Skeletal muscle tissue (tissue), 4 donors: Measurements from ENCODE around the gene SLC2A3. TPM values are rescaled to one million over a fixed set of nuclear protein-coding genes. Genes with fewer than 3 reads are reported as not detected.
"Not testable (repeated sequence)": the region's sequence is repeated elsewhere in the genome, so short reads cannot be mapped to it uniquely, and the experiment has no call there.

Source experiments
- H3K27ac ChIP-seq: one replicate; pipeline ENCODE4 v1.7.0; 2013; ENCODE audit warnings: mild to moderate bottlenecking, low read depth, low read length, inconsistent platforms
- H3K27me3 ChIP-seq, 3 donors: one replicate each; pipeline ENCODE4 v1.7.0; 2013; ENCODE audit warnings: low read length in 3 of 3; ENCODE audit not compliant: control insufficient read depth in 3 of 3, insufficient read depth in 3 of 3
- H3K36me3 ChIP-seq, 3 donors: one replicate each; pipeline ENCODE4 v1.7.0; 2013; ENCODE audit warnings: low read length in 3 of 3; ENCODE audit not compliant: control insufficient read depth in 3 of 3, insufficient read depth in 3 of 3
- H3K4me1 ChIP-seq, 3 donors: one replicate each; pipeline ENCODE4 v1.7.0; 2013; ENCODE audit warnings: low read length in 3 of 3, mild to moderate bottlenecking in 3 of 3; ENCODE audit not compliant: control insufficient read depth in 3 of 3, insufficient read depth in 3 of 3
- H3K4me3 ChIP-seq, 3 donors: one replicate each; pipeline ENCODE4 v1.7.0; 2013; ENCODE audit warnings: low read length in 3 of 3
- H3K9ac ChIP-seq, 3 donors: one replicate each; pipeline ENCODE4 v1.7.0; 2013; ENCODE audit warnings: low read length in 3 of 3, mild to moderate bottlenecking in 3 of 3, moderate library complexity in 2 of 3, low read depth in 1 of 3
- H3K9me3 ChIP-seq, 3 donors: one replicate each; pipeline ENCODE4 v1.7.0; 2013; ENCODE audit warnings: low read length in 3 of 3; ENCODE audit not compliant: control insufficient read depth in 3 of 3
- total RNA-seq: library from RNA; depleted of rRNA; stranded (reverse); fragments of >200 nt; gene quantifications from one replicate; pipeline ENCODE4 v1.2.3, GENCODE V29; 2014
- donor health status: Osteomylitis.

SLC2A3 gene
- total RNA-seq, 1 donor from 2014 or later: 49.6 TPM

DNA sequence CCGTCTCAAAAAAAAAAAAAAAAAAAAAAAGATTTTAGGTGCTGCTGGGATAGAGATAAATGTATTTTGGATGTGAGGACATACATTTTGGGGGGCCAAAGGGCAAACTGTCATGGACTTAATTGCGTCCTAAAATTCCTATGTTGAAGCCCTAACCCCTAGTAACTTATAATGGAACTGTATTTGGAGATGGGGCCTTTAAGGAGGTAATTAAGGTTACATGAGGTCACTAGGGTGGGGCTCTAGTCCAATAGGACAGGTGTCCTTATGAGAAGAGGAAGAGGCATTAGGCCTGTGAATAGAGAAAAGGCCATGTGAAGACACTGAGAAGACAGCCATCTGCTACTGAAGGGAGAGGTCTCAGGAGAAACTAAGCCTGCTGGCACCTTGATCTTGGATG is 17.9 kb upstream of the SLC2A3 start:
- H3K36me3 ChIP-seq, H3K9ac ChIP-seq, H3K4me3 ChIP-seq, H3K27ac ChIP-seq, H3K9me3 ChIP-seq, H3K27me3 ChIP-seq, H3K4me1 ChIP-seq: not testable (repeated sequence)

DNA sequence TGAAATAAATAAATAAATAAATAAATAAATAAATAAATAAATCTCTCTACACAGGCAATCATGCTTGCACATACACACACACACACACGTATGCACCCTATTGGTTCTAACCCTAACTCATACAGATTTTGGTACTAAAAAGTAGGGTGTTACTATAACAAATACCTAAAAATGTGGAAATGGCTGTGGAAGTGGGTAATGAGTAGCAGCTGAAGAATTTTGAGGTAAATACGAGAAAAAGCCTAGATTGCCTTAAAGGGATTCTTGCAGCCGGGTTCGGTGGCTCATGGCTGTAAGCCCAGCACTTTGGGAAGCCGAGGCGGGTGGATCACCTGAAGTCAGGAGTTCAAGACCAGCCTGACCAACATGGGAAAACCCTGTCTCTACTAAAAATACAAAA is 15.7 kb upstream of the SLC2A3 start:
- H3K36me3 ChIP-seq: no peaks in the 10 kb centered on the region

DNA sequence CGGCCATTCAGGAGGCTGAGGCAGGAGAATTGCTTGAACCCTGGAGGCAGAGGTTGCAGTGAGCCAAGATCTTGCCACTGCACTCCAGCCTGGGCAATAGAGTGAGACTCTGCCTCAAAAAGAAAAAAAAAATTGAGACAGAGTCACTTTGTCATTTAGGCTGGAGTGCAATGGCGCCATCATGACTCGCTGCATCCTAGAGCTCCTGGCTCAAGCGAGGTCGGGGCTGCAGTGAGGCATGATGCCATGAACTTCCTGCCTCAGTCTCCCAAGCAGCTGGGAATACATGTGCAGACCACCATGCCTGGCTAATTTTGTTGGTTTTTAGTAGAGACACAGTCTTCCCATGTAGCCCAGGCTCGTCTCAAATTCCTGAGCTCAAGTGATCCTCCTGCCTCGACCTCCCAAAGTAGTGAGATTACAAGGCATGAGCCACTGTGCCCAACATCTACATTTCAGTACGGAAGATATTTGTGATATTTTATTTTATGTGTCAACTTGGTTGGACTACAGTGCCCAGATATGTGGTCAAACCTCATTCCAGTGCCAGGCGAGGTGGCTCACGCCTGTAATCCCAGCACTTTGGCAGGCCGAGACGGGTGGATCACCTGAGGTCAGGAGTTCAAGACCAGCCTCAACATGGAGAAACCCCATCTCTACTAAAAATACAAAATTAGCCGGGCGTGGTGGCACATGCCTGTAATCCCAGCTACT is 14.4 kb upstream of the SLC2A3 start:
- not testable (repeated sequence) for H3K9me3 ChIP-seq, H3K36me3 ChIP-seq, H3K27me3 ChIP-seq, H3K27ac ChIP-seq, H3K9ac ChIP-seq, H3K4me1 ChIP-seq, H3K4me3 ChIP-seq

More for the DNA sequence above, 15.7 kb upstream of the SLC2A3 start:
- H3K9me3 ChIP-seq: no peaks in the 10 kb centered on the region
- no peak overlapping the region for H3K4me3 ChIP-seq
- H3K4me1 ChIP-seq: no peaks in the 10 kb centered on the region
- no peak overlapping the region for H3K9ac ChIP-seq
- no peak overlapping the region for H3K27ac ChIP-seq
- H3K27me3 ChIP-seq: no peaks in the 10 kb centered on the region

DNA sequence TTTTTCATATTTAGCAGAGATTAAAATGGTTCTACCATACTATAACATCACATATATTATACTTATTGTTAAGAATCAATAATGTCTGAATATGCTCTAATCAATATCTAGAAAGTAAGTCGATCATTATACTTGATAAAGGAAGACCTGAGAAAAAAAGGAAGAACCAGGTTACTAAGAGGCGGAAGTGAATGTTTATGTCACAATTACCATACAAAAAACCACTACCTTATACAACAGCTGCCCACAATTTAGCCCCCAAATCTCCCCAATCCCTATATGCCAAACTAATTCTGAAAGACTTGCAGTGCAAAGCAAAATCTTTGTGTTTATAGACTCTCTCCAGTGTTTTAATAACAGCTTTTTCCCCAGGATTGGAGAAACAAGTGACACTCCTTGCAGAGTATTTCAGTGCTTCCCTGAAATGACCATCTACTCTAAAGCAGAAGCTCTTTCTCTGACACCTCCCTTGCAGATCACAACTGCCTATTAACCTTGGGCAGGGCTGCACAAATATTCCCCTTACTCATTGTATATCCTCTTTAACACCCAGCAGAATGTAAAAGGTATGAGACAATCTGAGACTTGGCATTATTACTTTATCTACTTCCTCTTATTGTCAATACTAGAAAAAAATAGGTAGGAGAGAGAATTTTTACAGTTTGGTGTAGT is 12.7 kb upstream of the SLC2A3 start:
- Histone ChIP-seq H3K9ac (no peak overlapping the region), H3K27ac (no peak overlapping the region), H3K9me3 (no peaks in the 10 kb centered on the region), H3K27me3 (no peaks in the 10 kb centered on the region), H3K4me1 (no peaks in the 10 kb centered on the region), H3K4me3 (no peak overlapping the region), H3K36me3 (no peaks in the 10 kb centered on the region)

DNA sequence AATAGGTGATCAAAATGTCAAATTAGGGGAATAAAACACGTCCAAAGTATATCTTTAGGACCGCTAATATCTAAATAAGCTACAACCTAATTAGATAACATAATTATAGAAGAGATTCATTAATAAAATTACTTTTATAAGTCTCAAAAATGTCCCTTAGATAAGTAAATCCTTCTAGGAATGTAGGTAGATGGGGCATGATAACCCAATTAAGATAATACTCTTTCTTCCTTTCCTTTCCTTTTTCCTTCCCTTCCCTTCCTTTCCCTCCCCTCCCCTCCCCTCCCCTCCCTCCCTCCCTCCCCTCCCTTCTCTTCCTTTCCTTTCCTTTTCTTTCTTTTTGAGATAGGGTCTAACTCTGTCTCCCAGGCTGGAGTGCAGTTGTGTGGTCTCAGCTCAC is 11.0 kb upstream of the SLC2A3 start:
- Histone ChIP-seq H3K4me1 (no peaks in the 10 kb centered on the region), H3K4me3 (no peak overlapping the region), H3K36me3 (no peaks in the 10 kb centered on the region), H3K9me3 (no peaks in the 10 kb centered on the region), H3K27ac (no peak overlapping the region), H3K9ac (no peak overlapping the region), H3K27me3 (no peaks in the 10 kb centered on the region)

DNA sequence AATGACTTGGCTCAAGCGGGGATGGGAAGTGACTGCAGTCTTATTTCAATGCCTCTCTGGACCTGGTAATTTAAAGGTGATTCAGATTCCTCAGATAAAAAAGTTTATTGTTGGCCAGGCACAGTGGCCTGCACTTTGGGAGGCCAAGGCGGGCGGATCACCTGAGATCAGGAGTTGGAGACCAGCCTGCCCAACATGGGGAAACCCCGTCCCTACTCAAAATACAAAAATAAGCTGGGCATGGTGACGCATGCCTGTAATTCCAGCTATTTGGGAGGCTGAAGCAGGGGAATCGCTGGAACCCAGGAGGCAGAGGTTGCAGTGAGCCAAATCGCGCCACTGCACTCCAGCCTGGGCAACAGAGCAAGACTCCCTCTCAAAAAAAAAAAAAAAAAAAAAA is 8.8 kb upstream of the SLC2A3 start:
- not testable (repeated sequence) for H3K27ac ChIP-seq, H3K27me3 ChIP-seq, H3K9ac ChIP-seq, H3K4me1 ChIP-seq, H3K36me3 ChIP-seq, H3K9me3 ChIP-seq, H3K4me3 ChIP-seq

DNA sequence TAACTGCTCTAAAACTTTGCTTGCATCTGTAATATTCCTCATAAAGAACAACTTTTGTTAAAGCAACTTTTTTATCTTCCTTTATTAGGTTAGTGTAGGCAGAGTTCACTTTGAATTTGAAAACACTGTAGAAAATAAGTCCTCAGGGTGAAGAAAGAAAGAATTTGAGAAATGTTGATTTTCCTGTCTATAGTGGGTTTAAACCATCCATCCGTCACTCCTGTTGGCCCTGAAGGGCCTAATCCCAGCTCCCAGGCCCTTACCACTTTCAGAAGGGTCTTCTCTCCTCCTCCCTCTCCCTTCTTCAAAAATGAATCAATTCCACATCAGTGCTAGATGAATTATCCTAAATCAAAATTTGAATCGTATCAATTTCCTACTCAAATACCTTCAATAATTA is 4.9 kb upstream of the SLC2A3 start:
- no peaks in the 10 kb centered on the region for H3K9me3 ChIP-seq
- no peaks in the 10 kb centered on the region for H3K27me3 ChIP-seq
- no peak overlapping the region for H3K9ac ChIP-seq
- H3K36me3 ChIP-seq: no peaks in the 10 kb centered on the region
- H3K4me3 ChIP-seq: no peak overlapping the region
- H3K4me1 ChIP-seq: no peaks in the 10 kb centered on the region
- H3K27ac ChIP-seq: no peak overlapping the region

DNA sequence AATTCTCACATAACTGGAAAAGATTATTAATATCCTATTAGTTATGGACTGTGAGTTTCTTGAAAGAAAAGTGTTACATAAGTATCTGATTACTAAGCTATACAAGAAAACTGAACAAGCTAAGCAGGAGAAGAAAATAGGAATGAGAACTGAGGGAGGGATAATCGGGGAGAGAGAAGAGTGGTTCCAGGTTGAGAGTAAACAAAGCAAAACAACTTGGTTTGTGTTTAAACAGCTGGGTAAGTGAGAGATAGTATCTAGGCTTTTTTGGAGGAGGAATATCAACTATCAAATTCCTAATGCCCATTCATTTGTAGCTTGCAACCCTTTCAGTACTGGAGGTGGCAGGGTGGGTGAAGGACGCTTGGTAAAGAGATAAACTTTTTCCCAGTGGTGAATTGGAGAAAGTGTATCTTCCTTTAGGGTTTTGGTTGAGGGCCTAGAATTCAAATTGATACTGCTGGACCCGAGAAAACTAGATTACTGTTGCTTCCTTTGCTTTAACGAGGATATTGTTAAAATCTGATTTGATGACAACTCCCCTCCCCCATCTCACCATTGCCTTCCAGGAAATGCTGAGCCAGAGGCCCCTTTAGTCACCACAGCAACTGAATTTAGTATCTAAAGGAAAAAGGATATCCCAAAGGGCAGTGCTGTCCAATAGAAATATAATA is 2.0 kb upstream of the SLC2A3 start:
- no peaks in the 10 kb centered on the region for H3K36me3 ChIP-seq
- no peak overlapping the region for H3K9ac ChIP-seq
- peak overlapping the region; percentile 46 for H3K27ac ChIP-seq
- H3K4me3 ChIP-seq: no peak overlapping the region
- H3K9me3 ChIP-seq: no peaks in the 10 kb centered on the region
- peaks cover 0 to 5% (median 3%) of the 10 kb centered on the region in 3 donors for H3K4me1 ChIP-seq
- no peaks in the 10 kb centered on the region for H3K27me3 ChIP-seq

DNA sequence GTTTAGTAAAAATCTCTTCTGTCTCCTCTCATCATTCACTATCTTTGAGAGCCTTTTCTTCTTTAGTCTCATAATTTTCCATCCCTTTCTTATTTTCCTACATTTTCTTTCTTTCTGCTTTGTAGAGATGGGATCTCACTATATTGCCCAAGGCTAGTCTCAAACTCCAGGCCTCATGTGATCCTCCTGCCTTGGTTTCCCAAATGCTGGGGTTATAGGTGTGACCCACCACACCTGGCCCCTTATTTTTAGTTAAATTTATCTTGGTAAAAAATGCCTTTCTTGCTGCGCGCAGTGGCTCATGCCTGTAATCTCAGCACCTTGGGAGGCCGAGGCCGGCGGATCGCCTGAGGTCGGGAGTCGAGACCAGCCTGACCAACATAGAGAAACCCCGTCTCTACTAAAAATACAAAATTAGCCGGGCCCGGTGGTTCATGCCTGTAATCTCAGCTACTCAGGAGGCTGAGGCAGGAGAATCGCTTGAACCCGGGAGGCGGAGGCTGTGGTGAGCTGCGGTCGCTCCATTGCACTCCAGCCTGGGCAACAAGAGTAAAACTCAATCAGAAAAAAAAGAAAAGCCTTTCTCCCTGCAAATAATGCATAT is 996 bp downstream of the SLC2A3 start:
- peak overlapping the region; percentile 91 for H3K27ac ChIP-seq
- H3K9me3 ChIP-seq: no peaks in the 10 kb centered on the region
- no peaks in the 10 kb centered on the region for H3K27me3 ChIP-seq
- peak overlapping the region; percentile 56 to 73 (median 71) for H3K4me3 ChIP-seq
- H3K4me1 ChIP-seq: peaks cover 0 to 7% (median 3%) of the 10 kb centered on the region in 3 donors
- peak overlapping the region; percentile 72 to 80 (median 74) for H3K9ac ChIP-seq
- peaks cover 0 to 4% (median 3%) of the 10 kb centered on the region in 3 donors for H3K36me3 ChIP-seq
